GM18873 (cell line): ENCODE measurements around the gene MED15.
"Not testable (repeated sequence)": the region's sequence is repeated elsewhere in the genome, so short reads cannot be mapped to it uniquely, and the experiment has no call there.

Experiments
- ATAC-seq: cut with Tn5 transposase; IDR thresholded peaks from one replicate; pipeline ENCODE4 v1.9.1; 2021; ENCODE audit warnings: mild to moderate bottlenecking, moderate library complexity, moderate number of reproducible peaks; ENCODE audit not compliant: unreplicated experiment, low FRiP score

Gene MED15

GRCh38 chr22:20508067-20508755 lies 801 bp downstream of the MED15 start:
- ATAC-seq = not testable (repeated sequence)

- ATAC-seq = no peak
Measured at GRCh38 chr22:20508815-20509271, 1.4 kb downstream of the MED15 start.

GRCh38 chr22:20509344-20510047 lies 2.1 kb downstream of the MED15 start:
- ATAC-seq = no peak

- no peak for ATAC-seq
Measured at GRCh38 chr22:20510811-20511577, 3.6 kb downstream of the MED15 start.

GRCh38 chr22:20511578-20512229 lies 4.3 kb downstream of the MED15 start:
- no peak for ATAC-seq

- no peak for ATAC-seq
Measured at GRCh38 chr22:20514658-20515406, 7.4 kb downstream of the MED15 start.

- ATAC-seq = no peak
Measured at GRCh38 chr22:20516399-20516798, 9.0 kb downstream of the MED15 start.

GRCh38 chr22:20517422-20517821 lies 10.0 kb downstream of the MED15 start:
- no peak for ATAC-seq

- ATAC-seq = no peak
Measured at GRCh38 chr22:20517841-20518592, 10.6 kb downstream of the MED15 start.

- no peak for ATAC-seq
Measured at GRCh38 chr22:20519558-20519957, 12.1 kb downstream of the MED15 start.

- ATAC-seq = no peak
Measured at GRCh38 chr22:20520093-20520511, 12.7 kb downstream of the MED15 start.

- no peak for ATAC-seq
Measured at GRCh38 chr22:20522134-20523004, 15.0 kb downstream of the MED15 start.

- no peak for ATAC-seq
Measured at GRCh38 chr22:20523086-20523983, 15.9 kb downstream of the MED15 start.

- ATAC-seq = no peak
Measured at GRCh38 chr22:20524004-20524481, 16.6 kb downstream of the MED15 start.

GRCh38 chr22:20525048-20525447 lies 17.6 kb downstream of the MED15 start:
- ATAC-seq = no peak

- no peak for ATAC-seq
Measured at GRCh38 chr22:20526305-20526627, 18.9 kb downstream of the MED15 start.

GRCh38 chr22:20526628-20527355 lies 19.4 kb downstream of the MED15 start:
- ATAC-seq = no peak
